Spleen (tissue), 7 donors: ENCODE measurements around the gene ACAD11.

Experiments used
- CTCF ChIP-seq, 11 experiments: fragments of 200-600 bp in 7 of 11; fragments of 450-650 bp in 4 of 11; sonication (generic) in 4 of 11; IDR thresholded peaks in 8 of 11; conservative IDR thresholded peaks in 3 of 11; 1 replicate in 7 of 11; 2 replicates in 4 of 11; pipeline versions ENCODE4 v1.4.0 to v1.8.0; 2016 to 2021; ENCODE audit warnings: antibody characterized with exemption in 11 of 11, inconsistent platforms in 4 of 11, mild to moderate bottlenecking in 1 of 11
- POLR2A ChIP-seq, 3 donors: fragments of 450-650 bp; IDR thresholded peaks; one replicate each; pipeline ENCODE4 v1.5.1; 2017; ENCODE audit warnings: antibody characterized with exemption in 3 of 3, mild to moderate bottlenecking in 1 of 3
- donor health status: DM: no; HTN: no; CAD: no; lungs with moderate emphysema.
- donor health status: DM: no; HTN: no; CAD: no.
- donor health status: DM: no; HTN: no; CAD: no.

GRCh38 chr3:132539681-132540080, 119.9 kb downstream of the ACAD11 start:
- TF ChIP-seq POLR2A (IDR thresholded peaks at IDR 0.05) (no peak), CTCF (IDR thresholded peaks at IDR 0.05 in 8 of 11, conservative IDR thresholded peaks at IDR 0.05 in 3 of 11) (no peak)
